ES-I3 (cell line): ENCODE measurements around the gene RGS14.
A peak's percentile ranks its signal among the peaks of the same experiment; 100 is the strongest.
"Not testable (repeated sequence)": the region's sequence is repeated elsewhere in the genome, so short reads cannot be mapped to it uniquely, and the experiment has no call there.

Source experiments
- H3K36me3 ChIP-seq: 2 replicates; pipeline ENCODE4 v1.6.1; 2013; ENCODE audit warnings: mild to moderate bottlenecking, low read length, control low read depth, moderate library complexity; ENCODE audit not compliant: insufficient read depth
- H3K4me1 ChIP-seq: 2 replicates; pipeline ENCODE4 v1.6.1; 2013; ENCODE audit warnings: mild to moderate bottlenecking, control low read depth, low read length; ENCODE audit not compliant: insufficient read depth
- H3K9ac ChIP-seq: 2 replicates; pipeline ENCODE4 v1.6.1; 2013; ENCODE audit warnings: low read depth, mild to moderate bottlenecking, low read length, moderate library complexity
- H3K9me3 ChIP-seq: 2 replicates; pipeline ENCODE4 v1.6.1; 2013; ENCODE audit warnings: mild to moderate bottlenecking, low read length, moderate library complexity; ENCODE audit not compliant: control insufficient read depth, insufficient read depth

The RGS14 gene

GRCh38 chr5:177399997-177400868 is 42.5 kb downstream of the RGS14 start, which contains the start of gene PFN3:
Gene PFN3, minus strand, starts transcription at chr5:177400661. Its CDS starts 85 bp downstream, at chr5:177400576.
- Histone ChIP-seq H3K4me1 (peaks cover 3% of the 10 kb centered on the region; the same call in 1 of the 2 replicates), H3K9ac (no peak within 1 kb of the TSS), H3K9me3 (no peaks in the 10 kb centered on the region)

GRCh38 chr5:177402271-177403043 is 44.7 kb downstream of the RGS14 start:
- no peaks in the 10 kb centered on the region for H3K36me3 ChIP-seq
- no peaks in the 10 kb centered on the region for H3K9me3 ChIP-seq
- H3K4me1 ChIP-seq: no peaks in the 10 kb centered on the region; the same call in 1 of the 2 replicates
- peak overlapping the region; percentile 64; the same call in 1 of the 2 replicates for H3K9ac ChIP-seq

More at GRCh38 chr5:177399997-177400868, 42.5 kb downstream of the RGS14 start, which contains the start of gene PFN3:
- H3K36me3 ChIP-seq: no peaks in the 10 kb centered on the region

DNA sequence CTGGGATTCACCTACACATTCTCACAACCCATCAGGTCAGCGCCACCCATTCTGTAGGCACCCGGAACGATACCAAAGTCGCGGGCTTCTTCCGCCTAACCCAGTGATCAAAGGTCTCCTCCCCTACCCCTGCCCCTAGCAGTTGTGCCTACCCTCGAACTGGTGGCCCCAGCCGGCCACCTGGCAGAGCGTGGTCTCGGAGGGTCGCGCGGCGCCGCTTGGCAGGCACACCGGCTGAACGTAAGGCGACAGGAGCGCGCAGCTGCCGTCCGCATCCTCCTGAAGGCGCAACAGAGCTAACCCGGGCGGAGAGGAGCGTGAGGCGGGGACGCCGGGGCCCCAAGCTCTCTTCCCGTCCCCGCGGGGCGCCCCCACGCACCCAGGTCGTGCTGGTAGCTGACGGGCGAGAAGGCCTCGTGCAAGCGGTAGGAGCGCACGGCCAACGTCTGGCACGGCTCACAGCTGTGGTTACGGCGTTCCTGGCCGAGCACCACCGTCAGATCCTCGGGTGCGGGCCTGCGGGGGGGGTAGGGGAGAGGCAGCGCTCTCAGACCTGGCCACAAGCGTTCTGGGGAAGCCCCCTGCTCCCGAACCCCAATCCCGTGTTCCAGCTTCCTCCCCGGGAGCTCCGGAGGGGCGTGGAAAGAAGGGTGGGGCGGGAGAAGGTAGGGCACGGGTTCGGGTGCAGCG is 45.5 kb downstream of the RGS14 start:
- H3K9me3 ChIP-seq: no peaks in the 10 kb centered on the region
- H3K9ac ChIP-seq: peak overlapping the region; percentile 64
- H3K4me1 ChIP-seq: no peaks in the 10 kb centered on the region; the same call in 1 of the 2 replicates
- H3K36me3 ChIP-seq: no peaks in the 10 kb centered on the region

GRCh38 chr5:177403792-177404640 is 46.3 kb downstream of the RGS14 start:
- Histone ChIP-seq H3K9me3 (no peaks in the 10 kb centered on the region), H3K4me1 (no peaks in the 10 kb centered on the region; the same call in 1 of the 2 replicates), H3K9ac (peak overlapping the region; percentile 64), H3K36me3 (no peaks in the 10 kb centered on the region)

- no peaks in the 10 kb centered on the region for H3K9me3 ChIP-seq
- H3K36me3 ChIP-seq: no peaks in the 10 kb centered on the region
- no peaks in the 10 kb centered on the region; the same call in 1 of the 2 replicates for H3K4me1 ChIP-seq
- peak overlapping the region; percentile 64 for H3K9ac ChIP-seq
These were observed 47.0 kb downstream of the RGS14 start for GRCh38 chr5:177404641-177405179.

DNA sequence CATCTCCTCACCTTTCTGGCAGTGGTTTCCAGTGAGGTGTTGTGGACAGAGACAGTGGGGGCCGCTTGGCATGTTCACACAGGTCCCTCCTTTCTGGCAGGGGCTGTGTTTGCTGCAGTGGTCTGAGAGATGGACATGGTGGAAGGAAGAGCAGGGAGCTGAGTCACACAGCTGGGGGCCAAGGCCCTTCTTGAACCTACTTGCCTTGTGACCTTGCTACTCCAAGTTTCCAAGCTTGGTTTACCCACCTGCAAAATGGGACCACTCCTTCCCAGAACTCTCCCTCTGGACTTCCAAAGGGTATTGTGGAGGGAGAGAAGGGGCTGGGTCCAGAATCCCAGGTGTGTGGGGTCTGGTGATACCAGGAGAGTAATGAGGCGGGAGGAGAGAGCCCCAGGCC is 47.6 kb downstream of the RGS14 start:
- H3K9ac ChIP-seq: no peak overlapping the region
- no peaks in the 10 kb centered on the region for H3K36me3 ChIP-seq
- no peaks in the 10 kb centered on the region; the same call in 1 of the 2 replicates for H3K4me1 ChIP-seq
- no peaks in the 10 kb centered on the region for H3K9me3 ChIP-seq

GRCh38 chr5:177405805-177406204 is 48.1 kb downstream of the RGS14 start:
- H3K9me3 ChIP-seq: no peaks in the 10 kb centered on the region
- H3K36me3 ChIP-seq: no peaks in the 10 kb centered on the region
- no peak overlapping the region for H3K9ac ChIP-seq
- H3K4me1 ChIP-seq: no peaks in the 10 kb centered on the region; the same call in 1 of the 2 replicates

DNA sequence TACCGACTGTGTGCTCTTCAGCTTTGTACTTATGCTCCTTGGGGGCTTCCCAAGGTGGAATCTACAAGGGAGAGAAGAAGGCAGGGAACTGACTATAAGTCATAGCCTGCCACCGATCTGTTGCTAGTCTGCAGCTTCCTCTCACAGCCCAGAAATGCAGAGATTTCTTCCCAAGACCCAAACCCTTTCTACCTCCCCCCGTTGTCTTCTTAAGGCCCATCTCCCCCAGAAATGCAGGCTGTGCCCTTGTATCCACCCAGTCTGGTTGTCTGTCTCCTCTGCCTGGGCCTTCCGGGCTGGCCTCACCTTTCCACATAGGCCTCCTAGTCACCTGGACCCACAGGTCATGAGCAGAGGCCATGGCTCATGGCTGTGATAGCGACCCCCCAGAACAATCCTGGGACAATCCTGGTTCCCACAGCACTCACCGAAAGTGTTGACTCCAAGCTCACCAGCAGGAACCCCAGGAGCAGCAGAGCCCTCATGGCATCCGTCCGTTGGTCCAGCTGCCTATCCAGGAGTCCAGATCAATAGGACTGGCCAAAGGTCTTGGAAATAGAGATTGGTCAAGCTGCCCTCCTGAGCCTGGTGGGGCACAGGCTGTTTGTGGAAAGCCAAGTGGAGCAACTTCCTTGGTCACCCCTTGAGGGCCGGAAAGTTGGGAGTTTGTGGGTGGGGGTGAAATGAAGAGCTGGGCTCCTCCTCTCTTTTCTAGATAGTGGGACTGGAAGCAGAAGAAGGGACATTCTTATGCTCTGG is 51.5 kb downstream of the RGS14 start, which contains the start of gene F12:
Gene F12 (minus strand): TSS at position 522 of the 759 bp plus-strand sequence. CDS start 37 bp downstream, at position 485.
- no peaks in the 10 kb centered on the region; the same call in 1 of the 2 replicates for H3K4me1 ChIP-seq
- H3K9ac ChIP-seq: no peak within 1 kb of the TSS
- no peaks in the 10 kb centered on the region for H3K36me3 ChIP-seq
- H3K9me3 ChIP-seq: no peaks in the 10 kb centered on the region

- Histone ChIP-seq H3K36me3 (no peaks in the 10 kb centered on the region), H3K9me3 (no peaks in the 10 kb centered on the region), H3K4me1 (no peaks in the 10 kb centered on the region), H3K9ac (no peak overlapping the region)
These were observed 52.9 kb downstream of the RGS14 start for GRCh38 chr5:177410575-177410974.

- H3K36me3 ChIP-seq: no peaks in the 10 kb centered on the region
- H3K9ac ChIP-seq: no peak overlapping the region
- H3K9me3 ChIP-seq: no peaks in the 10 kb centered on the region
- H3K4me1 ChIP-seq: no peaks in the 10 kb centered on the region
These were observed 55.0 kb downstream of the RGS14 start for GRCh38 chr5:177412603-177413233.

- H3K9me3 ChIP-seq: no peaks in the 10 kb centered on the region
- no peak overlapping the region for H3K9ac ChIP-seq
- no peaks in the 10 kb centered on the region for H3K4me1 ChIP-seq
- no peaks in the 10 kb centered on the region for H3K36me3 ChIP-seq
These were observed 56.8 kb downstream of the RGS14 start for GRCh38 chr5:177414481-177414880.

DNA sequence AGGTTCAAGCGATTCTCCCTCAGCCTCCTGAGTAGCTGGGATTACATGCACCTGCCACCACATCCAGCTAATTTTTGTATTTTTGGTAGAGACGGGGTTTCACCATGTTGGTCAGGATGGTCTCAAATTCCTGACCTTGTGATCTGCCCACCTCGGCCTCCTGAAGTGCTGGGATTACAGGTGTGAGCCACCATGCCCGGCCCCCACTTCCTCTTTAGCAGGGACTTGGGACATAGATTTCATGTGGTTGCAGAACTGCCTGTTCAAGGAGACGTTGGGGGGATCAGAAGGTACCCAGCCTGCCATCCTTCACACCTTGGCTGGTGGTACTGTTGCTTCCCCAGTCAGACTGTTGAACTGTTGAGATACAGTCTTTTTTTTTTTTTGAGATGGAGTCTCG is 59.4 kb downstream of the RGS14 start:
- not testable (repeated sequence) for H3K36me3 ChIP-seq, H3K9me3 ChIP-seq, H3K9ac ChIP-seq, H3K4me1 ChIP-seq
